HepG2 (cell line): ENCODE data around the gene RNASE12. TPM values are rescaled to one million over a fixed set of nuclear protein-coding genes. Genes with fewer than 3 reads are reported as not detected.

Source experiments
- ASH2L ChIP-seq: fragments of 300-600, 200-600 bp; sonication (generic); IDR thresholded peaks from 2 replicates; pipeline ENCODE4 v1.7.0; 2017; ENCODE audit warnings: low read depth, mild to moderate bottlenecking, moderate library complexity, mixed read lengths, low read length; ENCODE audit not compliant: insufficient read length
- CBX5 ChIP-seq: sonication (generic); formaldehyde crosslinking; IDR thresholded peaks from 2 replicates; pipeline ENCODE4 v1.4.0; 2020; ENCODE audit warnings: missing genetic modification reagents, borderline replicate concordance
- CHCHD3 ChIP-seq: sonication (generic); formaldehyde crosslinking; IDR thresholded peaks from 2 replicates; pipeline ENCODE4 v1.8.0; 2022; ENCODE audit warnings: mild to moderate bottlenecking, missing genetic modification reagents, moderate library complexity
- FOSL1 ChIP-seq: sonication (generic); formaldehyde crosslinking; IDR thresholded peaks from 2 replicates; pipeline ENCODE4 v1.9.0; 2021; ENCODE audit warnings: missing genetic modification reagents, borderline replicate concordance
- NFAT5 ChIP-seq: sonication (generic); formaldehyde crosslinking; IDR thresholded peaks from 2 replicates; pipeline ENCODE4 v1.4.0; 2020; ENCODE audit warnings: missing genetic modification reagents
- PHF8 ChIP-seq: sonication (generic); formaldehyde crosslinking; IDR thresholded peaks from 2 replicates; pipeline ENCODE4 v1.5.0; 2020; ENCODE audit warnings: missing genetic modification reagents
- RAD51 ChIP-seq: fragments of 450-650 bp; IDR thresholded peaks from 2 replicates; pipeline ENCODE4 v1.6.1; 2016; ENCODE audit warnings: borderline replicate concordance
- RORA ChIP-seq: sonication (generic); formaldehyde crosslinking; IDR thresholded peaks from 2 replicates; pipeline ENCODE4 v1.5.0; 2020; ENCODE audit warnings: mild to moderate bottlenecking, missing genetic modification reagents, moderate library complexity
- SKI ChIP-seq: fragments of 450-650 bp; IDR thresholded peaks from one replicate; pipeline ENCODE4 v1.6.1; 2018; ENCODE audit warnings: mild to moderate bottlenecking; ENCODE audit not compliant: partially characterized antibody
- YEATS4 ChIP-seq: sonication (generic); formaldehyde crosslinking; IDR thresholded peaks from 2 replicates; pipeline ENCODE4 v1.4.0; 2020; ENCODE audit warnings: missing genetic modification reagents, borderline replicate concordance
- ZBTB3 ChIP-seq: sonication (generic); formaldehyde crosslinking; IDR thresholded peaks from 2 replicates; pipeline ENCODE4 v1.4.0; 2020; ENCODE audit warnings: low read depth, mild to moderate bottlenecking, moderate library complexity, missing genetic modification reagents, borderline replicate concordance
- ZFP82 ChIP-seq: sonication (generic); formaldehyde crosslinking; IDR thresholded peaks from 2 replicates; pipeline ENCODE4 v1.5.1; 2020; ENCODE audit warnings: mild to moderate bottlenecking, missing genetic modification reagents, borderline replicate concordance
- ZNF251 ChIP-seq: sonication (generic); formaldehyde crosslinking; IDR thresholded peaks from 2 replicates; pipeline ENCODE4 v1.9.0; 2021; ENCODE audit warnings: mild to moderate bottlenecking, missing genetic modification reagents
- ZNF3 ChIP-seq: IDR thresholded peaks from 2 replicates; pipeline ENCODE4 v1.7.0; 2017; ENCODE audit warnings: inconsistent platforms
- ZNF687 ChIP-seq: sonication (generic); formaldehyde crosslinking; IDR thresholded peaks from 2 replicates; pipeline ENCODE4 v1.5.1; 2020; ENCODE audit warnings: mild to moderate bottlenecking, missing genetic modification reagents, moderate library complexity
- ZNF691 ChIP-seq: sonication (generic); formaldehyde crosslinking; IDR thresholded peaks from 2 replicates; pipeline ENCODE4 v1.4.0; 2020; ENCODE audit warnings: missing genetic modification reagents, low read depth, mild to moderate bottlenecking, borderline replicate concordance
- ZNF761 ChIP-seq: sonication (generic); formaldehyde crosslinking; conservative IDR thresholded peaks from 2 replicates; pipeline ENCODE4 v1.4.0; 2020; ENCODE audit warnings: mild to moderate bottlenecking, missing genetic modification reagents
- ZSCAN30 ChIP-seq: sonication (generic); formaldehyde crosslinking; IDR thresholded peaks from 2 replicates; pipeline ENCODE4 v1.5.0; 2020; ENCODE audit warnings: mild to moderate bottlenecking, missing genetic modification reagents
- polyA plus RNA-seq, 8 experiments: library from polyadenylated mRNA; depleted of rRNA in 3 of 8; stranded (reverse) in 7 of 8; unstranded in 1 of 8; fragments of >200 nt; fragmentation: Illumina TruSeq in 4 of 8; extraction: Trizol in 4 of 8; gene quantifications; 2 replicates each; pipeline versions ENCODE4 v1.2.1 to v1.2.3, GENCODE V29; 2011 to 2016; ENCODE audit warnings: low read depth in 4 of 8, missing spikeins in 1 of 8, mixed read lengths in 1 of 8; ENCODE audit not compliant: insufficient read depth in 1 of 8
- total RNA-seq, 5 experiments: library from RNA; depleted of rRNA; stranded (reverse); fragments of >200 nt; fragmentation: Illumina TruSeq; extraction: Trizol; gene quantifications; 2 replicates each; pipeline ENCODE4 v1.2.3, GENCODE V29; 2016; ENCODE audit warnings: low read depth in 1 of 5

The RNASE12 gene
- total and polyA plus RNA-seq, 2 of the 13 experiments (the other 11 are each of a cell fraction or from before 2014, with no cell fraction given), result not detected

GRCh38 chr14:20613094-20614037 is 22.2 kb upstream of the RNASE12 start (continued):
- TF ChIP-seq ZNF687 (CRISPR knock-in tag) (peak; percentile 87), CBX5 (peak; percentile 88; the same call in 1 of the 2 replicates), ZBTB3 (CRISPR knock-in tag) (no peak), ZSCAN30 (CRISPR knock-in tag) (peak; percentile 97), PHF8 (CRISPR knock-in tag) (peak; percentile 50; the same call in 1 of the 2 replicates), CHCHD3 (CRISPR knock-in tag) (no peak), ZNF691 (CRISPR knock-in tag) (no peak; the same call in 1 of the 2 replicates), ZNF761 (CRISPR knock-in tag) (0 out of 2 replicates have a peak, but pooled peaks have one; percentile 21), ASH2L (peak; percentile 80), ZFP82 (CRISPR knock-in tag) (peak; percentile 65; the same call in 1 of the 2 replicates), NFAT5 (CRISPR knock-in tag) (peak; percentile 63; the same call in 1 of the 2 replicates), SKI (peak; percentile 77), RAD51 (no peak), YEATS4 (CRISPR knock-in tag) (no peak; the same call in 1 of the 2 replicates), RORA (CRISPR knock-in tag) (0 out of 2 replicates have a peak, but pooled peaks have one; percentile 77), FOSL1 (CRISPR knock-in tag) (no peak), ZNF251 (CRISPR knock-in tag) (no peak), ZNF3 (0 out of 2 replicates have a peak, but pooled peaks have one; percentile 10)
